CD4-positive, alpha-beta T cell treated with Interleukin-12 subunit alpha and Interleukin-12 subunit beta, for 1 hour (primary cell): ENCODE measurements around the gene GTF3C1.
"Not testable (repeated sequence)": the region's sequence is repeated elsewhere in the genome, so short reads cannot be mapped to it uniquely, and the experiment has no call there.

Experiments used
- DNase-seq: peaks from one replicate; pipeline ENCODE4 v3.0.0-alpha.2; 2020

GTF3C1 gene

GRCh38 chr16:27462200-27462845, 87.4 kb downstream of the GTF3C1 start:
- DNase-seq, result no peak

GRCh38 chr16:27461483-27462171, 88.1 kb downstream of the GTF3C1 start:
- DNase-seq, result no peak

DNA sequence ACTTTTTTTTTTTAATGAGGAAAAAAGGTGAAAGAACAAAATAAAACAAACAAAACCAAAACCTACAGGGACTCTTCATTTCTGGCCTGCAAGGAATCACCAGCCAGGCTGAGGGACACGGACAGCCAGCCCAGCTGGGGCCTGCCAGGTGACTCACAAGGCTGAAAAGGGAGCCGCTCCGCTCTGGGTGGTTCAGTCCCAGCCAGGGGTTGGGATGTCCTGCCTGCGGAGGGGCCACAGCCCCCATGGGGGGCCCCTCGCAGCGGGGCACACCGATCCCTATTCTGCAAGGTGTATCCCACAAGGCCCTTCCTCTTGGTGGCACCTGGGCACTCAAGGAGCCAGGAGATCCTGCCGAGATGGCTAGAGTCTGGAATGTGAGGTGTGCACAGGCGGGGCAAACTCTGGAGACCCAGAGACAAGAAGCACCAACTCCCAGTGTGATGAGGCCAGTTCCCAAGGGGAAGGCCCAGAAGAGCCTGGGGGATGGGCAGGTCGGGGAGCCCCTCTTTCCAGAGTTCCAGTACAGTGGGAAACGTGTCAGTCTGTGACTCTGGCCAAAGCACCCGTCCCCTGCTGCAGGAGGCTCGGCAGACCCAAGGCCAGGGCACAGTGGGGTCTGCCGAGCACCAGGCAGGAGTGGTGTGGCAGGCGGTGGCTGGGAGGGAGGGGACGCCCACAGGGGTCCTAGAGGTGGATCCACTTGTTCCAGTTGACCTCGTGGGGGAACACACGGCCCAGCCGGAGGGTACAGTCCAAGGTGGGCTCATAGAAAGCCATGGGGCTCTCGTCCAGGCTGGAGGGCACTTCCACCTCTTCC, 88.8 kb downstream of the GTF3C1 start:
- DNase-seq, result no peak

GRCh38 chr16:27460213-27460612, 89.5 kb downstream of the GTF3C1 start:
- no peak for DNase-seq

DNA sequence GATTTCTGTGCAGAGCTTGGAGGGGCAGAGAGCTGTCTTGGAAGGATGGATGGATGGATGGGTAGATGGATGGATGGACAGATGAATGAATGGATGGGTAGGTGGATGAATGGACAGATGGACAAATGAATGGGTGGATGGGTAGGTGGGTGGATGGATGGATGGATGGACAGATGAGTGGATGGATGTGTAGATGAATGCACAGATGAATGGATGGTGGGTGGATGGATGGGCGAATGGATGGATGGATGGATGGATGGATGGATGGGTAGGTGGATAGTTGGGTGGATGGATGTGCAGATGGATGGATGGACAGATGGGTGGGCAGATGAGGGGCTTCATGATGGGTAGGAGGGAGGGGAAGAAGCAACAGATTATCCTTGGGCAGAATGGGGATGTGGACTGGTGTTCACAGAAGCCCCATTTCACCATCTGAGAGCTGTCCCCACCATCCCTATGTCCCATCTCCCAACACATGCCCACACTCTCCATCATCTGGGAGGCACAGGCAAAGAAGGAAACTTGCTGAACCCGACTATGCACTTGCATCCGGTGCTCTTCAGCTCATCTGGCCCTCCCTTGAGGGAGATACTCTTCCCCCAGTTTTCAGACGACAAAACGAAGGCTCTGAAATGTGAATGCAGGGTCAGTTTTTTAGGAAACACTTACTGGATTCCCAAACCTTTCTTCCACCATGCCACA, 90.6 kb downstream of the GTF3C1 start:
- DNase-seq, result no peak

DNA sequence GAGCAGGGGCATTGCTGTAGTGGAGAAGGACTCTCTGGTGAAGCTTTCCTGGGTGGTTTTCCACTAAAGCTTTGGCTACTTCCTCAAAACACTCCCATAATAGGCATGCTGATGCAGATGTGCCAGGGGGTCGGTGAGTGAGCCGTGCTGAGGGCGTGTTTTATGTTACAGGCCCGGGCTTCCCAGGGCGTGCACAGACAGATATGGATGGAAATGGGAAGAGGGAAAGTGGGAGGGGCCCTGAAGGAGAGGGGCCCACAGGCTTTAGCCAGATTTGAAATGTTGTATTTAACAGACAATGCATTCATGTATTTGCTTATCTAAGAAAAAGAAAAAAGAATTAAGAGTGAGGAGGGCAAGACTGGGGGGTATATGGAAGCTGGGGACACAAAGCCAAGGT, 91.5 kb downstream of the GTF3C1 start:
- no peak for DNase-seq

GRCh38 chr16:27457605-27457900, 92.2 kb downstream of the GTF3C1 start:
- not testable (repeated sequence) for DNase-seq

DNA sequence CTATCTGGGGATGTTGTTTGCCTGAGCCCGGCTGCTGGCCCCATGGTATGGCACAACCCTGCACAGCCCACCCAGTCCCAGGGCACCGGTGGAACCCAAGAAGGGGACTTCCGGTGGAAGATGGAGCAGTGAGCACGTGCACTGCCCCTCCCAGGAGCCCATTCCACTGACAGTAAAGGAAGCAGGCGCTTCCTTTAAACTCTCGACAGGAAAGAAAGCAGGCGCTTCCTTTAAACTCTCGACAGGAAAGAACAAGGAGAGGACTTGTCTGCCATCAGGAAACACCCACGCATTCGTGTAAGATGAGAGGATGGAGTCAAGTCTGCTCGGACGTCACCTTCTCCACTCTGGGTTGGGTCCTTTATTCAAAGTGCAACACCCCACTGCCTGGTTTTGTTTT, 94.0 kb downstream of the GTF3C1 start:
- DNase-seq, result no peak

DNA sequence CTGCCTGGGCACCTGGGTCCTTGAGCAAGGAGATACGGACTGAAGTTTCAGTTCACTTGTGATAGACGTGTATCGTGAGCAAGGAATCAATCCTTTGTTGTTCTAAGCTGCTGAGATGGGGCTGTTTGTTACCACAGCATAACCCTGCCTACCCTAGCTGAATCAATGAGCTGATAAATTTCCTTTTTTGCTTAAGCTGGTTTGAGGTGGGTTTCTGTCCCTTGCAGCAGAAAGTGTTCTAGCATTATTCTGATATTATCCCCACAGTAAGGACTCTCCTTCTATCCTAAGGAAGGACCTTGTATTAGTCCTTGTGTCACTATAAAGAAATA, 96.3 kb downstream of the GTF3C1 start:
- DNase-seq, result no peak

GRCh38 chr16:27452569-27453493, 96.9 kb downstream of the GTF3C1 start:
- DNase-seq, result no peak

DNA sequence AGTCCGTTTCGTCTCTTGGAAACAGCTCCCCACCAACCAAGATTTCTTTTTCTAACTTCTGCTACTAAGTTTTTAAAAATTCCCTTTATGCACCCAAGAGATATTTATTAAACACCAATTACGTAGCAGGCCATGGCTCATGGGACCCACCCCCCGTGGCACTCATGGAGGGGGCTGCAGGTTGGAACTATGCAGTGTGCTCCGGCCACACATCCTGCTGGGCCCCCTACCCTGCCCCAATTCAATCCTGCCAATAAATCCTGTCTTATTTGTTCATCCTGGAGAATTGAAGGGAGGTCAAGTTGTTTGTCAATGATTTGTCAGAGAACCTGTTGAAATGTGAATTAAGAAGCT, 99.5 kb downstream of the GTF3C1 start:
- DNase-seq, result no peak

DNA sequence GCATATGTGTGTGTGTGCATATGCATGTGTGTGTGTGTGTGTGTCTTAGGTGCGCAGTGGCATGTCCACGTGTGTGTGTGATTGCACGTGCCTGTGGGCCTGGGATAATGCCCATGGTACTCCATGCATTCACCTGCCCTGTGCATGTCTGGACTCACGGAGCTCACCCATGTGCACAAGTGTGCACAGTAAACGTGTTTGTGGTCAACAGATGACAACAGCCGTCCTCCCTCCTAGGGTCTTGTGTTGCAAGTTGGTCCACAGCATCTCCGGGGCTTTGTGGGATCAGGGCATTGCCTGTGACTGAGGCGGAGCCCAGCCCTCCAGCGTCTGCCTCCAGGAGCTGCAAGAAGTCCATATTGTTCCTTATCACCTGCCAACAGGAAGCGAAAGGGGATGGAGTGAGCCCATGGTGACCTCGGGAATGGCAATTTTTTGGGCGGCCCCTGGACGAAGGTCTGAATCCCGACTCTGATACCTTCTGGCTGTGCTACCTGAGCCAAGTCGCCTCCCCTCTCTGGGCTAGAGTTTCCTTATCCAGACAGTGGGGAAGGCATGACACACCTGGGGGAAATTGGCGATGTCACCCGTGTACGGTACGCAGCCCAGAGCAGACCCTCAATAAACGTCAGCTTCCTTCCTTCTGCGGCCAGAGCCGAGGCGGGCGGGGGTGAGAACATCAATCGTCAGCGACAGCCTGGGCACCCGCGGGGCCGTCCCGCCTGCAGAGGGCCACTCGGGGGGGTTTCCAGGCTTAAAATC, 100.1 kb downstream of the GTF3C1 start:
- peak; percentile 88 for DNase-seq

- no peak for DNase-seq
These were observed 100.9 kb downstream of the GTF3C1 start for GRCh38 chr16:27448532-27449433.

GRCh38 chr16:27447301-27447700, 102.4 kb downstream of the GTF3C1 start:
- no peak for DNase-seq

- DNase-seq, result peak; percentile 87
These were observed 103.0 kb downstream of the GTF3C1 start for GRCh38 chr16:27446721-27447120.

- DNase-seq, result no peak
These were observed 104.1 kb downstream of the GTF3C1 start for GRCh38 chr16:27445502-27446175.

DNA sequence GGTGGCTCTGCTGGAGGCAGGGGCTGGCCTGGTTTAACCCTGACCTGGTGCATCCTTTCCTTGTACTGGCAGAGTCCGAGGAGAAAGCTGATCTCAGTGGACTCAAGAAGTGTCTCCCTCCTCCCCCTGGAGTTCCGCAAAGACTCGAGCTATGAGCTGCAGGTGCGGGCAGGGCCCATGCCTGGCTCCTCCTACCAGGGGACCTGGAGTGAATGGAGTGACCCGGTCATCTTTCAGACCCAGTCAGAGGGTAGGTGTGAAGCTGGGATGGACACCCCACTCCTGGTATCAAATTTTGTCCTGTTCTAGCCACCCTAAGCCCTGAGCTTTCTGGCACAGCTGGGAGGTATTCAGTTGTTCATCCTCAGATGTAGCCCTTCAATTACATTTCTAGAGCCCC, 105.2 kb downstream of the GTF3C1 start:
- no peak for DNase-seq

GRCh38 chr16:27444015-27444414, 105.7 kb downstream of the GTF3C1 start:
- DNase-seq, result no peak

DNA sequence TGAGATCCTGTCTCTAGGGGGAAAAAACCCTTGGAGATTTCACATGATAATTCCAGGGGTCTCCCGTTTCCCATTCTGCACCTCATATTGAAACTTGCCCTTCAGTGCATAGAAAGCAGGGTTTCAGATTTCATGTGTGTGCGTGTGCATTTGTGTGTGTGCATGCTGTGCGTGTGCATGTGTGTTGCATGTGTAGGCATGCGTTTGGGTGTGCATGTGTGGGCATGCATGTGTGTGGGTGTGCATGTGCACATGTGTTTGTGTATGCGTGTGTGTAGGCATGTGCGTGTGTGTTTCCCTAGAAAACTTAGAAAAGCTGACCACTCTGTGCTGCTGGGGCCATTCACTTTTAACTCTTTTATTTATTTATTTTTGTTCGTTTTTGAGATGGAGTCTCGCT, 107.7 kb downstream of the GTF3C1 start:
- no peak for DNase-seq

- DNase-seq, result no peak
These were observed 108.4 kb downstream of the GTF3C1 start for GRCh38 chr16:27441276-27441675.
